SK-N-DZ (cell line): Measurements from ENCODE around the gene CAVIN2.

Source experiments
- DNase-seq: peaks from one replicate; pipeline ENCODE4 v3.0.0-alpha.2; 2015; ENCODE audit warnings: low spot score

CAVIN2 gene

DNA sequence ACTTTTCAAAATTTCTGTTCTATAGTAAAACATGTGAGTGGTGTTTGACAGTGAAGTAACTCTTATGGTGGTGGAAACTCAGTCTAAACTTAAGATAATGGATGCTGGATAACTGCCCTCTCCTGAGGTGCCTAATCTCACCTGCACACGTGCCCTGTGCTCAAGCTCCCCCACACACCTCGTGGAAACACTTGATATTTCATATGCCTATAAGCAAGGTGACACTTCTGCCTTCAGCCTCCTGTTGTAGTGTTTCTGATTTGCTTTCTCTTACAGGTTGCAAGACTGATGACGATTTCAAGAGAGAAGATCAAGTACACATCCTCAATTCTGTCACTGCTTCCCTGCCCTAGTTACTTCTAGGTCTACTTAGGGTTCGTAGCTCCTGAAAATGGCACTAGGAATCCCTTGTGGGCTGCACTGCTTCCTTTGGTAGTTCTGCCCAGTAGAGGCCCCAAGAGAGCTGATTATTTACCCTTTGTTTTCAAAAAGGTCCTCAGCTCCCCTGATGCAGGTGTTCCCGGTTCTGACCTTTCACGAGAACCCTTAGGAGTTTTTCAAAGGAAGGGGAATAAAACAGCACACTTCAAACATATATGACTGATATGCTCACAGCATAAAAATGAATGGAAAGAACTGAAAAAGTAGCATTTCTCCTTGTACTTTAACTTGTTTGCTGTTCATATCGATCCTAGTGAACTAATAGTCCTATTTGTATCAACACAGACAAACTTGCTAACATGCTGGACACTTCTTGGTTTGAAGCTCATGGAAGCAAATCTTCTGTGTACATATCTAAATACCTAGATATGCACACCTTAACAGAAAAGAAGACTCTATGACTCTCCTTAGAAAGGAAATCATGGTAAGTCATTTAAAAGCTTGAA, 6.7 kb downstream of the CAVIN2 start:
- no peak for DNase-seq

DNA sequence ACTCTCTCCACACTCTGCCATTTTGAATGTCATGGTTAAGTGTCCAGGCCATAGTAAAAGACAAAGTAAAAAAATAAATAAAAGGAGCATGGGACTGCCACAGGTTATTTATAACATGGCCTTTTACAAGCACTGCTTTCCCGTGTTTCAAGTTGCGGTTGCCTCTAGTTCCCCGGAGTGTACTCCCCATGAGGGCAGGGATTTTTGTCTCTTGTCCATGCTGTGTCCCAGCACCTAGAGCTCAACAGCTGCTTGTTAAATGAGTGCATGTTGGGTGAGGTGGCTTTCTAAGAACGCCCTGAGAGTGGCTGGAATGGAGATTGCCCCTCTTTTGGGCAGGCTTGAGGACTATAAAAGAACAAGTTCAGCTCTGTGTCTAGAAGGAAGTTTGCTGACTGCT, 8.4 kb downstream of the CAVIN2 start:
- DNase-seq = no peak

DNA sequence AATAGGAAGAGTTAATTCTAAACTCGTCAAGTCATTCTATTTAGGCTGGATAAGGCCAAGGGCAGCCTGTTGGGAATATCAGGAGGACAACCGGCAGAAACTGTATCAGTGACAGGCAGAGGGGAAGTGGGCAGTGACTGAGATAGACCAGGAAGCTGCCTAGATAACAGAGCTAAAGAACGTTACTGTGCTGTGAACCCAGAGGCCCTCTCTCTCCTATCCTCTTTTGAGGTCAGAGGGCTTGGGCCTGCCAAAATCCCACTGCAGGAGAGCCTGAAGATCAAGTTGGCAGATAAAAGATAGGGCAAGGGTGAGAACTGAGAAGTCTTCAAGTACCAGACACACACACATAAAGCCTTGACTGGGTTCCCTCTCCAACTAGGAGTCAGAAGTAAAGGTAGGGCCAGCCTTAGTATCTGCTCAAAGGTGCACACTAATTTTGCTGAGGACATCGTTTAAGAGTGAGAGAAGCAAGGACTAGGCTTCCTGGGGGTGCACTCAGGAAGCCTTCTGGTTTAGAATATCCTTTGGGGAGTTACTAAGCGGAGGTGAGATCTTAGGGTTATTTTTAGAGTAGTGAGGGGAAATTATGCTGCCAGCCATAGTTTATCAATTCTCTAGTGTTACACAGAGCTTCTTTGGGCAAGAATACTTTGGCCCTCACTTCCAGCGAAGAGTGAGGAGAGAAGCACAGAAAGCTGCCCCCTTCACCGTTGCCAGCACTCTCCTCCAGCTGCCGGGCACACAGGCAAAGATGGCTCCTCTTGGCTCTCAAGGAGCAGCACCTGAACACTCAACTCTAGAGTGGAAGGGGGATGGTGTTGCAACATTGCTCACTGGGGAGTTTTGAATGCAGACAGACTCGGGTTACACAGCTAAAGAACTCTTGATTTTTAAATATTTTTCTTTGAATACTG, 9.8 kb downstream of the CAVIN2 start:
- no peak for DNase-seq

DNA sequence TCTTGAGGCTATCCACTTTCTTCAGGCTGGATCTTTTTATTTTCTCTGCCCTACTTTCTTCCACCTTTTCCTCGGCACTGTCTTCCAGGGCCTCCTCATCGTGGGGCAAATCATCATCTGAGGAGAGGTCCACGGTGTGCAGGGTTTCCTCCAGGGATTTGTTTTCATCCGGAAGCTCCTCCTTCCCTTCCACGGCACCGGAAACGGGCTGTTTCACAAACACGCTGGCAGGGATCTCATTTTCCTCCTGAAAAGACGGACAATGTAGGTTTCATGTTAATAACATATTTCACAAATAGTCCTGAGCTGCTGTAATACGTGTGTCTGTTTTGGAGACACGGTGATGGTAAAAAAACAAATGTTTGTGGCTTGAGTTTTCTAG, 10.4 kb downstream of the CAVIN2 start:
- DNase-seq = no peak

DNA sequence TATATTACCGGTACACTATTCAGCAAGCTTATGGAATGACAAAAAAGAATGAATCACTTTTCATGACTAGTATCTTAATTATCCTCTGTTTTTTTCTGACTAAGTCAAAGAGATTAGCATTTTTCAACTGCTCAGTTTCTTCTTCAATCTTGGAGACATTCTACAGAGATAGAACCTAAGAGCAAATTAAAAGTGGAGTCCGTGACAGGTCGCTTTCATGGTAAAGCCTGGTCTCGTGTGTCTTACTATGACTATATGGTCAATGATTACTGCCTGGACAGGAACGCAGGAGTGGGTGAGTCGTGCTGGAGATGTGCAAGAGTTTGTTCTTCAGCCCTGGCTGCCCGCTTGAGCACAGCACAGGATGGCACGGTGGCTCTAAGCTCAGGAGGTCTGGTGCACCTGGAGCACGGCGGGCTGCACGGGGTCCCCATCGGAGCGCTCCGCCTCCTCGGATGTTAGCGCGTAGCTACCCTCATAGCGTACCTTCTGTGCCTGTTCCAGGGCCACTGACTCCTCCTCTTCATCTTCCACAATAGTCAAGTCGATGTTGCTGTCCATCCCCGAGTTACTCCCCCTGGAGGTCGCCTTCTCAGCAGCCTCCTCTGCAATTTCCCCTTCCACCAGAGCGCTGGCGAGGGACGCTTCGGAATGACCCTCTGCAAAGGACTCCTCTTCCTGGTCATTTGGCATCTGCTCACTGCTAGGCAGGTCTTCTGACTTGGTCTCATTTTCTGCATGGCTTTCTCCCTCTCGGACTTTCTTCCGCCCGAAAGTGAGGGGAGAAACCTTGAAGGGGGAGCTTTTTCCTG, 11.1 kb downstream of the CAVIN2 start:
- no peak for DNase-seq

DNA sequence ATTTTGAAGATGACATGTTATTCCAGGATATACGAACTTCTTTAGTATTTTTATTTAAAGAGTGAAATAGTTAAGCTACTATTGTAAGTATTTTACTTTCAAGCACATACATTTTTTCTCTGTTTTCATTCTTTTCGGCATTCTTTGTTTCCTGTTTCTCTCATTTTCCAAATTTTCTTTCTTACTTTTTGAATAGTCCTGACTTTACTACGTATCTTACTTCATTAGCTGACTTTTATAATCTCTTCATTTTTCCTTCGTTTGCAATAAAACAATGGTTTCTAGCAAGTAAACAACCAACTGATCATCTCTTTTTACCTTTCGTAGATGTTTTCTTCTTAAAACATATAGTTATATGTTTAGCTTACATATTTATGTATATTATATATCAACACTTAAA, 11.8 kb downstream of the CAVIN2 start:
- no peak for DNase-seq

DNA sequence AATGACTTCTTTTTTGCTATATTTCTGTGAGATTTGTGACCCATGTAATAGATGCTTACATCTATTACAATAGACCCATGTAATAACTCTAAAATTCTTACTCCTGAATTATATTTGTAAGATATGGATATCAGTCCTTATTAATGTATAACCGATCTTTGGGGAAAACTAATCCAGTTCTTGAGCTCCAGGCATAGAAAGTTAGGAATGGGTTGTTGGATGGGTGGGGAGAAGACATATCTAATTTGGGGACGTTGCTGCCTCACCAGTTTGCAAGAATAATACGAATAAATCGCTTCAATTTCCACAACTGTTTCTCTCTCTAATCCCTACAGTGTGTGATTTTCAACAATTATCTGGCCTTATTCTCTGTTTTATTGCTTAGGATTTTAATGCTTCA, 13.5 kb downstream of the CAVIN2 start:
- DNase-seq = no peak

DNA sequence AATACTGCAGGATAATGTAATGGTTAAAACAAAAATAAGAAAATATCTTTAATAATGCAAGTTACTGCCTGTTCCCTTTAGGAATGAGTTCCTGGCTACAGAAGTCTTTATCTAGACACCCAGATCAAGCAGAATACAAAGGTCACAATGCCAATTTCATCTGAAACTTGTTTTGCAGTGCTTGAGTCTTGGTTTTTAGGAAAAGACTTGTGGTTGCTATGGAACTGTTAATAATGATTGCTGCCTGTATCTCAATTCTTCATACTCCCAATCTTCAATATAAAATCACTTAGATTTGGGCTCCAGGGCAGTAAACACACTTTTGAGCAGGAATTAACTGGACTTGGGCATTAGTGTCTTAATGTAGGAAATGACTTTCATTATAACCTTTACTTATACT, 14.2 kb downstream of the CAVIN2 start:
- no peak for DNase-seq

DNA sequence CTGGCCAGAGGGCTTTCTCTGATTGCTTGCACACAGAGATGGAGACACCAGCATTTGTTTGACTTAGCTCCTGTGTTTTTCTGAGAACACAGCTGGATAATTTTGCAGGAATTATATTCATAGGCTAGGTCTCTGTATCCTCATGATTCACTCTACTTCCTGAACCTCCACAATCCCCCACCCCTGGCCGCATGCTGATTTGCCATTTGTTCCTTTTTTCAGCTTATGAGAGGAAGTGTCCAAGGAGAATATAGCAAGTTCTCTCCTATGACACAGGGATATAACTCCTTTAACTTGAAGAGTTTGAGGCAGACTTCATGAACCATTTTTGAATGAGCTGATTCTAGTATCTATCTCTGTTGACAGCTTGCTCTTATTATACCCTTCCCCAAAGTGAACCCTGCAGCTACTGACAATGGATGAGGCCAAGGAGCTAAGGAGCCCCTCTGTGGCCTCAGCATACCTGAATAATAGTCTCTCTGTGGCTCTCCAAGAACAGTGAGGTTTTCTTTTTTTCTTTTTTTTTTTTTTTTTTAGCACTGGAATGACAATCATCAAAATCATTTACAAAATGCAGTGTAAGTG, 15.4 kb downstream of the CAVIN2 start:
- no peak for DNase-seq

DNA sequence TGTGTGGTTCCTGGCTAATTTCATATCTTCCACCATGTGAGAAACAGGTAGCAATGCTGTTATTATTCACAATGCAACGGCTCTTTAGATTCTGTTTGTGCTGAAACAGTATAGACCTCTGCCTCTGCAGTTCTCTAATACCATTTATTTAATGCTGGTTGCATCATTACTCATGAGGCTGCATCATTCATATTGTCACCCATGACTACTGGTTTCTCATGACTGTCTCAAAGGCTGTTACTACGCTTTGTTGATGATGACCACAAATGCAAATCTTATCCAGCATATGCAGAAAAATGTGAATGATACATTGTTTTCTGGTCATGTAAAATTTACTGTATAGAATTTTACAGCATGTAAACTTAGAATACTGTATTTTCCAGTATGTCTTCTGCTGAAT, 22.5 kb downstream of the CAVIN2 start:
- DNase-seq = no peak

DNA sequence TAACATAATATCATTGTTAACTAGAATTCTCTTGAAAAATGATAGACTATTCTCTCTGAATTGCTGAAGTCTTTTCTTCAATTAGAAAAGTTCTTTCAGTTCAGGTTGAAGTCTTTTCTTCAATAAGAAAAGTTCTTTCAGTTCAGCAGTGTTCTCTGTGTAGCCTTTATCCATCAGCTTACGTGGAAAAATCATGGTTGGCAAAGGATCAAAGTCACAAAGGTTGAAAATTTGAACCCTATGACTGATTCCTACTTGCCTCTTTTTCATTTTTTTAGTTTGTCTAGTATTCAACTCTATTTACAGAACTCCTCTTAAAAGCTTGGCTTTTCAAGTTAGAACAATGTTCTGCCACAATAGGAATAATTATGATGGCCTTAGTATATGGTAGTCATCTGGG, 25.8 kb downstream of the CAVIN2 start:
- no peak for DNase-seq

DNA sequence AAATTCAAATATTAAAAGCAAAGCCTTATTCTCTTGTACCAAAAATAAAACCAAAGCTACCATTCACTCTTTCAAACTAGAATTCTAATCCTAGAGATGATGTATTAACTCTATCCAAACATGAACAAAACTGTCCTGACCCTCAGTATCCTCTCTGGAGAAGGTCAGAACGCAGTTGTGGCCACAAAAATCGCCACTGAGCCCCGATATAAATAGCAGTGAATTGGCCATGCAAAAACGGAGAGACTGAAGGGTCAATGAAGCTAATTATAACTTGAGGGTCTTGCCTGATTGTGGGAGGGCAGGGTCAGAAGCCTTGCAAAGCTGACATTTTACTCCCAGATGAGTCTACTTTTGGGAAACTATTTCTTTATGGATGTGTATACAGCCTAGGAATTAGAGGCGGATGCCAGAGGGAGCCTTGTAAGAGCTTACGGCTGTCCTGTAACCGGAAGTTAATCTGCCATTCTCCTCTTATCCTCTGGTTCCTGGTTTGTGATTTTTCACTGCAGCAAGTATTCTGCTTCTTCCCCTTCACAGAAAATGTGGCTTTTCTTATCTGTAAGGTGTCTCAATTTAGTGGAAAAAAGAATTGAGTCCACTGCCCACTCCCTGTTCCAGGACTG, 28.1 kb downstream of the CAVIN2 start:
- no peak for DNase-seq

DNA sequence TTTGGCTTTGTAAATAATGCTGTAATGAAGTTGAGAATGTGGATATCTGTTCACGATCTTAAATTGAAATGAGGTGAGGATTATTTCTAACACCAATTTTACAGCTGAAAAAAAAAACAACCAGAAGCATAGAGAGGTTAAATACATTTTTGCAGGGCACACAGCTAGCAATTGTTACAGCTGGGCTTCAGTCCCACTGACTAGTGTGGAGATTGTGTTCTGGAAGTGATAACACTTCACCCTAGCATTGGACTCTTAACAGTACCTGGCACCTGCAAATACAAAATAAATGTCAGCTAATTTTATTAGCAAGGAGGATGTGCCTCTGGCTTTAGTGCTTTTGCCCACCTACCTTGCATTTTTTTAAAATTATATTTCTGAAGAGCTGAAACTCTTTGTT, 28.8 kb downstream of the CAVIN2 start:
- DNase-seq = no peak

DNA sequence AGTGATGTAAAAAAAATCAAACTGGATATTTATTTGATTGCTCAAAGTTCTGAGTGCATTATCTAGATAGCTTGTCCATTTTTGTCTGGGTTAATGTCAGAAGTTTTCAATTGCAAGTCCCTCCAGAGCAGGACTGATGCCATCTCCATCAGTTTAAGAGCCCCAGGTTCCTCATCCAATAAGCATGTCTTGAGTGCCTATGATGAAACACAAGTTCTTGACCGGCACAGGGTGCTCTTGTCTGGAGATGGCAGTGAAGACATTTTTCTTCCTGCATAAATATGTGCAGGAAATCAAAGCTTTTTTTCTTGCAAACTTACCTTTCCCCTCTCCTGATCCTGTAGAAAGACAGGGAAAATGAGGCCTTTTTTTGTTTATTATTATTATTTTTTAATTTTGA, 31.9 kb downstream of the CAVIN2 start:
- DNase-seq = no peak

DNA sequence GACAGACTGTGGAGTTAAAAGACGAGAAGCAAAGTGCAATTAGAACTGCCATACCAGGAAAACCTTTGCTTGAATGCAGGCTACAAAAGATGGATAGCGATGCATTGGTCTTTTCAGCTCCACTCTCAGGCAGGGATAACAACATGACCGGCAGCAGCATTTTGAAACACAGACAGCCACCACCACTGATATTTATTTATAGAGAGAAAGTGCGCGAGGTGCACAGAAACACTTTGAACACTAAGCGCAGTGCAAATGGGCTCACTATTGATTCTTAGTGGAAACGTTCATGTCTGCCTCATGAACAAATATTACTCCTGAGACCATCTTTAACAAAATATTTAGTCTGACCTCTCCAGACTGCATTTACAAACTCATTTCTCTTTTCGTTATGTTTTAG, 32.9 kb downstream of the CAVIN2 start:
- DNase-seq = no peak

DNA sequence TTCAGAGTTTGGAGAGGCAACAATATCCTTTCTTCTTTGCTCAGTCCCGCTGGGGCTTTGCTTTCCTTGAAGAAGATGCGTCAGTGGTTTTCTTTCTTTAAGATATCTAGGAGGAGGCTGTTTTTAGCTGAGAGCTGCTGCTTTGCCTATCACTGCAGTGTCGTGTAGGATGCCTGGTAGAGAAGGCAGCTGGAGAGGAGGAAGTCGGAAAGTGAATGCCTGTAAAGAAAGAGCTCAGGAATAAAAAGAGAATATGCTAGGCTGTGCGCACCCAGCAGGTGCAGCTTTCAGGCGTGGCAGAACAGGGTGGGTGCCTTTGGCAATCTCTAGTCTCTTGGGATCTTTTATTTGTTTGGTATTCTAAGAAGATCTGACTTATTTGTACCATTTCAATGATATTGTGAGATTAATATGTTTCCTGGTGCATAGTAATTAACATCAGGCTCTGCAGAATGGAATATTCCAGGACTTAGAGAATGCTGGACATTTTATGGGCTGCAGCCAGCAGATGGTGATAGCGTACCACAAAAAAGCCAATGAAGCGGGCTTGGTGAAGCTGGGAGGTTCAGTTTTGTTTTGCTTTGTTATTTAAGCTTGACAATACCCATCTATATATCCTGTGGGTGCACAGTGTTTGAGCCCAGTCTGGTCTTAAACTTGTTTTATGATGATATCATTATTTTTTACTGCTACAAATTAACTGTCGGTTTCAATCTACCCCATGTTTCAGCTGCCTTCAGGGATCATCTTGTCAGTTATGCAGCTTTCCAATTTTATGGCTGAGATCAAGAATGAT, 34.9 kb downstream of the CAVIN2 start:
- DNase-seq = peak; percentile 64

DNA sequence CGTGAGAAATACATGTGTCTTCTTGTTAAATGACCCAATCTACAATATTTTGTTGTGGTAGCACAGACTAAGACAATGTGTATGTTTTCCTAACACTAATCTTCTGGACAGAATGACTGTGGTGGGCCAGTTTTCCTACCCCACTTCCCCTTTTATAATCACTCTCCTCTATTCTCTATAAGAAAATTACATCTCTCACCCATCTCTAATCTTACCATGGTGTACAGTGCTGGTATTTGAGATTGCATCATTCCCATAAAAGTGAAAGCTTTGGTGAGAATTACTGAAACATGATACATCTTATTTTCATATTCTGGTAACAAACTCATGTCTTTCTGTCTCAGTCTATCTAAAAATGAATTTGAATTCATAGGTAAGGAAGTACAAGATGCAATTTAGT, 40.5 kb downstream of the CAVIN2 start:
- no peak for DNase-seq

DNA sequence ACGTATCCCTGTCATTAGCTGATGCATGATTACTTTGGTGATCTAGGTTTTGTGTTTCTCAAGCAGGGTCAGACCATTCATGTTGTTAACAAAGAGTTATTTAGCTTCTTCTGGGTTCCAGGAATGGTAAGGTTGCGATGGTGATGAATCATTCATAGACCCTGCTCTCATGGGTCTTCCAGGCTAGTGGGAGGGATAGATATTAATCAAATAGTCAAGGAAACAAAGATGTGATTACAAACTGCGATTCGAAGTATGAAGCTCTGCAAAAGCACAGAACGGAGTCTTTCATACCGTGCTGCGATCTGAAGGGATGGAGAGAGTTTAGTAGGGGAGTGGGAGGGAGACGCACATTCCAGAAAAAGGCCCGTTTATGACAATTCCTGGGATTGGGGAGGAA, 42.1 kb downstream of the CAVIN2 start:
- DNase-seq = no peak

DNA sequence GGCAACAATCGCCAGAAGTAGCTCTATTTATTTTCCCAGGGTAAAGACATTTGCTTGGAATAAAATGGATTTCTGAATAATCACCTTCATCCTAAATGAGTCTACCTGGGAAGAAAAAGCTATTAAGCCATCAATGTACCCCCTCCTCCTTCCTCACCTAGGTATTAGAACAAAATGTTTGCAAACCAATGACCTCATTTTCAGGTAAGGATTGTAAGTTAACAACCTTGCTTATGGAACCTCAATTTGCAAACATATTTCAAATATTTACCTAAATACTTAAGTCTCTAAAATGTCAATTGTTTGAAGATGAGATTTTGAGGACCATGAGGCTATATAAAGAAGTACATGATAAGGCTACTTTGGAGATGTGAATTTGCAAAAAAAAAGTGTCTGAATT, 43.9 kb downstream of the CAVIN2 start:
- DNase-seq = no peak

DNA sequence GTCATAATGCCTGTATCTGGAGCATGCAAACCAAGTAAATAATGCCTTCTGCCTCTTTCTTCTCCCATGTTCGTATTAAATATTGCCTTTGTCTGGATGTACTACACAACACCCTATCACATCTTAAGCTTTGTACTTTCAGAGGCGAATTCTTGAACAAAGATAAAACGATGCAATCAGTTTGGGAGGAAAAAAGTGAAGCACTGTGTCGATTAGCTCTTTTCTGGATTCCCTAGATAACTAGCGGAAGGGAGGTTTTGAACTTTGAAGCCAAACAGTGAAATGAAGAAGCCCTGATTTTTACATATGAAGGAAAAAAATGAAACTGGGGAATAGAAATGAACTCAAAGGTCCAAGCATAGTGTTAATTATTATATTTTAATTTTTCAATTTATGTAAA, 44.7 kb downstream of the CAVIN2 start:
- DNase-seq = no peak
